Measurements from ENCODE around the gene POU2F3. TPM values are rescaled to one million over a fixed set of nuclear protein-coding genes. Genes with fewer than 3 reads are reported as not detected.

Gene POU2F3
- total RNA-seq, 4 donors from 2014 or later = 1.1 to 2.9 (median 1.5) TPM; not detected in 1

DNA sequence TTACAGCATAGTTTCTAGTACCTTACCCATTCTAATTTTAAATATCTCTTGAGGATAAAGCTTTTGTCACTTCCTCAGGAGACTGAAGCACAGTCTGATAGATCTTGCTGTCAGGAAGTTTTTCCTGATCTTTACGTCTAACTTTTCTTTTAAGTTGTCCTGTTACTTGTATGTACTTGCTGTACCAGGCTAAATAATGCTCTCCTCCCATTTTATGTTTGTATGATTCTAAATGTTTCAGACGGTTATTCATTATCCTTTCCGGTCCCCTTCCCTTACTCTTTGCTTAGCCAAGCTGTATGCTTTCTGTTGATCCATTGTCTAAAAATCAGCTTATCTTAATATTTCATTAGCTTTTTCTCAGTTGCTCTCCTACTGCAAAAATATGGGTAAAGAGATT is 102.3 kb downstream of the POU2F3 start:
- WGBS, 2 donors = 27 to 45% methylated on average over 3 of the region's 3 CpGs

DNA sequence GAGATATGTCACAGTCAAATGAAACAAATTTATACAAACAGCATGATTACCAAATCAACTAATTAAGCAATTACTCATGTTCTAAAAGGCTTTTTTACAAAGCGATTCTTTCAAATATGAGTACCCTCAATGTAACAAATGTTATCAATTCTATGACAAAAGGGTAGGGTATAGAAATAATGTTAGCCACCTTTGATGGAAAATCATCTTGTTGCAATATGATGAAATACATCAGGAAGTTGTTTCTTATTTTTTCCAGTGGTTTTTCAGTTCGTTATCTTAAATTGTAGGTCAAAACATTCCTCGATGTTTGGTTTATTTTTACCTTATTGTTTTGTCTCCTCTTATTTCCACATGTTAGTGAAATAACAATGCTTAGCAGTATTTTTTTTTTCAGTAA is 102.7 kb downstream of the POU2F3 start:
- no peak overlapping the region for H3K4me3 ChIP-seq
- intact Hi-C loops (cut with DNase I) = loop anchor here (10.0 kb wide), 1 partner anchor 72 kb away; no protein-coding TSS in a partner anchor
- peak overlapping the region in 2 of 4 donors; percentile 0 to 97 for H3K27ac ChIP-seq
- 68 to 76% methylated on average over 3 of the region's 3 CpGs for WGBS, 2 donors
- peaks cover 10 to 100% (median 62%) of the 10 kb centered on the region in 3 donors for H3K4me1 ChIP-seq
- no peaks in the 10 kb centered on the region for H3K36me3 ChIP-seq
- H3K9me3 ChIP-seq = no peaks in the 10 kb centered on the region
- H3K27me3 ChIP-seq = no peaks in the 10 kb centered on the region
- no peak for TF ChIP-seq POLR2A (IDR thresholded peaks at IDR 0.05)
- TF ChIP-seq, protein P1, sequence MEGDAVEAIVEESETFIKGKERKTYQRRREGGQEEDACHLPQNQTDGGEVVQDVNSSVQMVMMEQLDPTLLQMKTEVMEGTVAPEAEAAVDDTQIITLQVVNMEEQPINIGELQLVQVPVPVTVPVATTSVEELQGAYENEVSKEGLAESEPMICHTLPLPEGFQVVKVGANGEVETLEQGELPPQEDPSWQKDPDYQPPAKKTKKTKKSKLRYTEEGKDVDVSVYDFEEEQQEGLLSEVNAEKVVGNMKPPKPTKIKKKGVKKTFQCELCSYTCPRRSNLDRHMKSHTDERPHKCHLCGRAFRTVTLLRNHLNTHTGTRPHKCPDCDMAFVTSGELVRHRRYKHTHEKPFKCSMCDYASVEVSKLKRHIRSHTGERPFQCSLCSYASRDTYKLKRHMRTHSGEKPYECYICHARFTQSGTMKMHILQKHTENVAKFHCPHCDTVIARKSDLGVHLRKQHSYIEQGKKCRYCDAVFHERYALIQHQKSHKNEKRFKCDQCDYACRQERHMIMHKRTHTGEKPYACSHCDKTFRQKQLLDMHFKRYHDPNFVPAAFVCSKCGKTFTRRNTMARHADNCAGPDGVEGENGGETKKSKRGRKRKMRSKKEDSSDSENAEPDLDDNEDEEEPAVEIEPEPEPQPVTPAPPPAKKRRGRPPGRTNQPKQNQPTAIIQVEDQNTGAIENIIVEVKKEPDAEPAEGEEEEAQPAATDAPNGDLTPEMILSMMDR (IDR thresholded peaks at IDR 0.05) = no peak
- DNase-seq = no peak

More for the DNA sequence above, 102.3 kb downstream of the POU2F3 start:
- Histone ChIP-seq H3K9me3 (no peaks in the 10 kb centered on the region), H3K4me1 (peaks cover 10 to 99% (median 62%) of the 10 kb centered on the region in 3 donors), H3K36me3 (no peaks in the 10 kb centered on the region), H3K27ac (peak overlapping the region in 2 of 4 donors; percentile 0 to 97), H3K27me3 (no peaks in the 10 kb centered on the region), H3K4me3 (no peak overlapping the region)
- no peak for TF ChIP-seq POLR2A (IDR thresholded peaks at IDR 0.05)
- TF ChIP-seq, protein P1 (IDR thresholded peaks at IDR 0.05) = no peak
- no peak for DNase-seq
- intact Hi-C loops (cut with DNase I) = loop anchor here (10.0 kb wide), 1 partner anchor 73 kb away; no protein-coding TSS in a partner anchor

DNA sequence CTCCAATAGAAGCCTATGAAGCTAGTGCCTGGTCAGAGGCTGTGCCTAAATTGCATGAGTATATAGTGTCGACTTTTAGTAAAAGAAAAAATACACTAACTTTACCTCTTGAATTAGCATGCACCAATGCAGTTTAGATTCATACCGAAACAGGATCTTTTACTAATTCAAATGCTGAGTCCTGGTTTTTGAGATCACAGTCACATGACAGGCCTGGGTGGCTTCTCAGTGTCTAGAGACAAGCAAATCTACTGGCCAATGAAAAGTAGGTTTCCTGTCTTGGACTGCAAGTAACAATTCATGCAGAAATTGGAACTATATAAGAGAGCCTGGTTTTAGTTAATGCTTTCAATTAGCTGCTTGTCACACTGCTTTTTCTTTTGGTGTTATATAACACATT is 103.5 kb downstream of the POU2F3 start:
- no peak overlapping the region for H3K4me3 ChIP-seq
- peaks cover 8 to 100% (median 62%) of the 10 kb centered on the region in 3 donors for H3K4me1 ChIP-seq
- H3K27me3 ChIP-seq = no peaks in the 10 kb centered on the region
- intact Hi-C loops (cut with DNase I) = loop anchor here (10.0 kb wide), 1 partner anchor 71 kb away; no protein-coding TSS in a partner anchor
- H3K36me3 ChIP-seq = no peaks in the 10 kb centered on the region
- no peak for DNase-seq
- H3K27ac ChIP-seq = peak overlapping the region in 1 of 4 donors; percentile 34
- 53 to 63% methylated on average over 2 of the region's 2 CpGs for WGBS, 2 donors
- no peak for TF ChIP-seq POLR2A (IDR thresholded peaks at IDR 0.05)
- TF ChIP-seq, protein P1 (IDR thresholded peaks at IDR 0.05) = no peak
- no peaks in the 10 kb centered on the region for H3K9me3 ChIP-seq

DNA sequence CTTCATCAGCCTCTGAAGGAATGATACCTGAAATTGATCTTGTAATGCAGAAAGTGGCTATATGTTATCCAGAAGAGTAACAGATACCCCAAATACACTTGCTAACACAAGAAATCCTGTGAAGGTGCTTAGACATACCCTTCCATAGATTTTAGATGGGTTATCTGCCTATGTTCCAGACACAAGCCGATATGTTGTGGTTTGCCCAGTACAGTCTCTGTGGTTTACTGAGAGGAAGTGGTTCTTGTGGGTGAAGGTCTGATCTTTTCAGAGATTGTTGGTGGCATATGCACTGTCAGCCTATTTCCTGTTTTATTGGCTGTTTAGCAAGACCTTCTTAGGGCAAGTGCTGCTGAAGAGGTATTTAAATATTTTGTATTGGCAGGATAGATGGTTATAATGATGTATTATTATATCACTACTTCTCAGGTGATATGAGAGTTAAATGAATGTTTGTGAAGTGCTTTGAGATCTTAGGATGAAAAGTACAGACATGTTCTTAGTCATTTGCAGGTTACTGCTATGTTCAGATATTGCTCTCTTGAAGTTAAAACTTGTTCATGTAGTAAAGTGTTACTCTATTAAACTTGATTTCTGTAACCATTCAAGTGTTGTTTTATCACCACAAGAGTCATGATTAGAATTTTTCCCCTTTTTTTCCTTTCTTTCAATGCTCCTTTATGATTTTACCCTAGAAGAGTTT is 104.5 kb downstream of the POU2F3 start:
- intact Hi-C loops (cut with DNase I) = loop anchor here (10.0 kb wide), 1 partner anchor 70 kb away; no protein-coding TSS in a partner anchor
- DNase-seq = no peak
- TF ChIP-seq, protein P1 (IDR thresholded peaks at IDR 0.05) = no peak
- TF ChIP-seq POLR2A (IDR thresholded peaks at IDR 0.05) = no peak
- Histone ChIP-seq H3K27me3 (no peaks in the 10 kb centered on the region), H3K9me3 (no peaks in the 10 kb centered on the region), H3K4me3 (no peak overlapping the region), H3K27ac (peak overlapping the region in 1 of 4 donors; percentile 34), H3K36me3 (no peaks in the 10 kb centered on the region), H3K4me1 (peaks cover 5 to 100% (median 62%) of the 10 kb centered on the region in 3 donors)
- 37 to 47% methylated on average over 1 of the region's 1 CpG for WGBS, 2 donors

DNA sequence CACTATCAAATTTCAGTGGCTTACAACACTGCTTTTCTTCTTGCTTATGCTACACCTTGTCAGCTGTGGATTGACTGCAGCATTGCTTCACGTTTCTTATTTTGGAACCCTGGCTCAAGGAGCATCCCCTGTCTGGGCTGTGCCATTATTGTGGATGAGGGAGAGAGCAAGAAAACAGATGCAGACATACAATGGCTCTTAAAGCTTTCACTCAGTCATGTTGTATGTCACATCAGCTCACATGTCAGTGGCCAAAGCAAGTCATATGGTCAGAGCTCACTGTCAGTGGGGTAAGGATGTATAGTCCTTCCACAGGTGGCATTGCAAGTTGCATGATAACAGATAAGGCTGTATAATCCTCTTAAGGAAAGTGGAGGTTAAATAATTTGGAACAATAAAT is 106.3 kb downstream of the POU2F3 start:
- 17 to 31% methylated on average over 1 of the region's 1 CpG for WGBS, 2 donors
- Histone ChIP-seq H3K4me3 (no peak overlapping the region), H3K27me3 (no peaks in the 10 kb centered on the region), H3K27ac (no peak overlapping the region), H3K4me1 (peaks cover 5 to 96% (median 50%) of the 10 kb centered on the region in 3 donors), H3K9me3 (no peaks in the 10 kb centered on the region), H3K36me3 (no peaks in the 10 kb centered on the region)
- TF ChIP-seq, protein P1 (IDR thresholded peaks at IDR 0.05) = no peak
- no peak for TF ChIP-seq POLR2A (IDR thresholded peaks at IDR 0.05)
- intact Hi-C loops (cut with DNase I) = loop anchor here (10.0 kb wide), 1 partner anchor 69 kb away; no protein-coding TSS in a partner anchor
- no peak for DNase-seq

Measured in esophagus squamous epithelium (tissue), 5 donors.